Right renal pelvis (tissue), 4 donors: ENCODE results near the gene HMCN2. TPM values are rescaled to one million over a fixed set of nuclear protein-coding genes. Genes with fewer than 3 reads are reported as not detected.

Experiments
- DNase-seq, 4 donors: peaks; one replicate each; pipeline ENCODE4 v3.0.0-alpha.2; 2013; ENCODE audit warnings: low read depth in 4 of 4, low spot score in 3 of 4, missing footprints in 1 of 4
- polyA plus RNA-seq, 4 donors: library from polyadenylated mRNA; unstranded; fragments of 120-200 nt; gene quantifications; one replicate each; pipeline ENCODE4 v1.2.1, GENCODE V29; 2013; ENCODE audit not compliant: insufficient read length in 4 of 4

HMCN2 gene
- polyA plus RNA-seq, 4 donors = 0.50 to 1.6 (median 0.79) TPM

DNA sequence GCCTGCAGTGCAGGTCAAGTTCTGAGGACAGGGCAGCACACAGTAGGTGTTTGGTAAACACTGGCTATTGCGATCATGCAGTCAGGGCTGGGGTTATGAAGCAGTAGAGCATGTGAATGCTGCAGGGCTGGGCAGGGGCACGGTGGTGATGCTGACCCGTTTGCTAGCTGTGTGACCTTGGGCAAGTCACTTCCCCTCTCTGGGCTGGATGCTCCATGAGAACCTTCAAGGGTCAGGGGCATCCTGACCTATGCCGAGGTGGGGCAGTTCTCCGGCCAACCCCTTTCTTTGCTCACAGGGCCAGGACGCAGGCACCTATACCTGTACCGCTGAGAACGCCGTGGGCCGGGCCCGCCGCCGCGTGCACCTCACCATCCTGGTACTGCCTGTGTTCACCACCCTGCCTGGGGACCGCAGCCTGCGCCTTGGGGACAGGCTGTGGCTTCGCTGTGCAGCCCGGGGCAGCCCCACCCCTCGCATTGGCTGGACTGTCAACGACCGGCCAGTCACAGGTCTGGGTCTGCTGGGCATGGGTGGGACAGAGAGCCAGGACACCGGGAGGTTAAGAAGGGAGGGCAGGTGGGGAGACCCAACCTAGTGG, 140.2 kb downstream of the HMCN2 start:
- DNase-seq = no peak

DNA sequence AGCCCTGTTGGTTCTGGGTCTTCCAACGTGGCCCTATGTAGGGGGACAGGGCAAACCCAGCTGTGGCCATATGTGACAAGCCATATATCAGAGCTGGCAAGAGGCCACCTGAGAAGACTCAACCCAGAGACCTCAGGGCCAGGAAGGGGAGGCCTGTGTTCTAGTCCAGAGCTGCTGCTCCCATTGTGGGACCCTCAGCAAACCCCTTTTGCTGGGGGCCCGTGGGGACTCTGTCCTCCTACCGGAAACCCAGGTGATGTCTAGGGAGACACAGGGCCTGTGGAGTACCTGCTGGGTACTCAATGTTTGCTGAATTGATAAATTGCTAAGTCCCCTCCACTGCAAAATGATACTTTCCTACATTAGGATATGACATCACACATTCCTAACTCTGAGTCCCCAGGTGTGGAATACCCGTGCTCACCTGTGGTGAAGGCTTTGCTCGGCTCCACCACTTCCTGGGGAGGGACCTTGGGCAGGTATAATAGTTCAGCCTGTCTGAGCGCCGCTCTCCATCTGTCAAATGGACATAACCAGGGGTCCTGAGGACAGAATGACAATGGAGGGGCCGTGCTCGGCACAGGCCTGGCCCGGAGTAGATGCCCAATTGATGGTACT, 140.8 kb downstream of the HMCN2 start:
- DNase-seq = no peak

DNA sequence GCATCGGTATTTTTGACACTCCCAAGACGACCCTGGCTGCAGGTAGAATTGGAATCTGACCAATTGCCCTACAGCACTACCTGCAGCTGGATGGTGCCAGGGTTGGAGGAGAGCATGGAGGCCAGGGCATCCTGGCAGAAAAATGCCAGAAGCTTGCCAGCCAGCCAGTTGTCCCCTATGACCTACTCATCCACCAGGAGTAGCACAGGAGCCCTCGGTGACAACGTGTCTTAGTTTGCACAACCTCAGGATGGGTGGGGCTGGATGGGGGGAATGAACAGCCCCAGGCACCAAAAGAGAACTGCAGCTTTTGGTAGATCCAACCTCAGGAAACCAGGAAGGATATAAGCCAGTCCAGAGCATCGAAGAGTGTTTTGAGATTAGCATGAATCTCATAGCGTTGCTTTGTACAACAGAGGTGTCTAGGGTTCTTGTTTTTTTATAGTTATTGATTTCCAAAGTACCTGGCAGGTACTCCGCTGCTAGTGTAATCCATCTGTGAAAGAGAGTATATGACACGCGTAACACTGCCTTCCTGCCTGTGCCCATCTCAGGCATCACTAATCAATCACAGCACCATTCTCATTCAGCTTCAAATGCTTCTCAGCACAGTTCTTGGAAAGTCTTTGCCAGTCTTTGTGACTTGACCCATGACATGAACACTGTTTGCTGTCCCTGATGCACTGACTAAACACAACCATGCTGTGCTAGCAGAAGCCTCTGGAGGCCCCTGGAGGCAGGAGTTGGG, 142.5 kb downstream of the HMCN2 start:
- DNase-seq = no peak

DNA sequence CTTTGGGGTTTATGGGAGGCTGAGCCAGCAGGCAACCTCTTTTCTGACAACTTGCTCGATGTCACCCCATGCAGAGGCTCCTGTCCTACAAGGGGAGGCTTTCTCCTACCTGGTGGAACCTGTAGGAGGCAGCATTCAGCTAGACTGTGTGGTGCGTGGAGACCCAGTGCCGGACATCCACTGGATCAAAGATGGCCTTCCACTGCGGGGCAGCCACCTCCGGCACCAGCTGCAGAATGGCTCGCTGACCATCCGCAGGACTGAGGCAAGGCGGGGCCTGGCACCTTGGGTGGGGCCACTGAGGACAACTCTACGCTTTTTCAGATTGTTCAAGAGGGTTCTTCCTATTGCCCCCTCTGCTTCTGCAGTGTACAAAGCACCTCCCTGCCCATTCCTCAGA, 143.1 kb downstream of the HMCN2 start:
- DNase-seq = no peak

DNA sequence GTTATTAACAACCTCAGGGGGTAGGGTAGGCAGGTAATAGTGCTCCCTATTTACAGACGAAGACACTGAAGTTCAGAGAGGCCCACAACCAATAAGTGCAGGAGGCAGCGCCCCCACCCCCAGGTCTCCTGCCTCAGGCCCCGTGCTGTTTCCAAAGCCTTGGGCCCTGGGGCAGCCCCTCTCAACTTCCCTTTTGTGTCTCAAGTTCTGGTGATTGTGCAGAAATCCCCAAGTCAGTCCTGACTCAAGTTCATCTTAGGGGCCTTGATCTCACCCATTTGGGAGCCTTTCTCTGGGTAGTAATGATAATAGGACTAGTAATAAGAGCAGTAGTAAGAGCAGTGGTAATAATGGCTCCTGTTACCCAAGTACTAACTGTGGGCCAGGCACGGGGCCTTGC, 143.7 kb downstream of the HMCN2 start:
- DNase-seq = no peak

DNA sequence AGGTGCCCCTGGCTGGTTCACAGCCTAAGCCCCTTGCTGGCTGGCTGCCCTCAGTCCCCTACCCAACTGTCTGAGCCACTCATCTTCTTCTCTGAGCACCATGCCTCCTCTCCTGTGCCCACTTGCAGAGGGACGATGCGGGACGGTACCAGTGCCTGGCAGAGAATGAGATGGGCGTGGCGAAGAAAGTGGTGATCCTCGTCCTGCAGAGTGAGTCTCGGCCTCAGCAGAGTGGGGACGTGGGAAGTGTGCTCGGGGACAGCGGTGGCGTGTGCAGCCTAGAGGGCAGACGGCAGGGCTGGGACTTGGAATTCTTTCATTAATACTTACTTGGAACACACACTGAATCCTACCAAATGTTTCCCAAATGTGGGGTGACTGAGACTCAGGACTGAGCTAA, 144.9 kb downstream of the HMCN2 start:
- DNase-seq = no peak

DNA sequence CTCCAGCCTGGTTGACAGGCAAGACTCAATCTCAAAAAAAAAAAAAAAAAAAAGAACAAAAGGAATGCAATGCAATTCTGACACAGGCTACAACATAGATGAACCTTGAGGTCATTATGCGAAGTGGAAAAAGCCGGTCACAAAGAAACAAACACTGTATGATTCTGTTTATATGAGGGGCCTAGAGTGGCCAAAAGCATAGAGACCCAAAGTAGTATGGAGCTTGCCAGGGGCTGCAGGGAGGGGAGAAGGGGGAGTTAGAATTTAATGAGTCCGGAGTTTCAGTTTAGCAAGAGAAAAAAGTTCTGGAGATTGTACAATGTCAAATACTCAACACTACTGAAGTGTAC, 146.0 kb downstream of the HMCN2 start:
- no peak for DNase-seq

DNA sequence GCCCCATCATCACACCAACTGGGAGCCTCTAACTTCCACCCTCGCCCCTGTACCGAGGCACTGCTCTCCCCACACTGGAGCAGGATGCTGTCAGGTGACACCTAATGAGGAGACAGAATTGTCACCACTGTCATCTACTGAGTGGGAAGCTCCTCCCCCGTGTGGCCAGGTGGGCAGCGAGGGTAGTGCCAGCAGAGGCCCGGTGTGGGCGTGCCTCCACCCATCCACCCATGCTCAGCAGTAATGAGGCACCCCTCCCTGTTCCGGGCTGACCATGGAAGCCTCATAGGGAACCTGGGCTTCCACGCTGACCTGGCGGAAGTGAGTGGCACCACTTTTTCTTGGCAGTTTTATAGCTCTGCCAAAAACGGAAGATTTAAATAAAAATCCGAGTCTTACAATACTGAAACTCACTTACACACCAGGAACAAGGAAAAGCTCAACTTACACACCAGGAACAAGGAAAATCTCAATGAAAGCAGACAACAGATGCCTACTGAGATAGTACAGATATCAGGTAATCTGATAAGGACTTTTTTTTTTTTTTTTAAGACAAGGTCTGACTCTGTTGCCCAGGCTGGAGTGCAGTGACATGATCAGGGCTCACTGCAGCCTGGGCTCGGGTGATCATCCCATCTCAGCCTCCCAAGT, 148.6 kb downstream of the HMCN2 start:
- no peak for DNase-seq

DNA sequence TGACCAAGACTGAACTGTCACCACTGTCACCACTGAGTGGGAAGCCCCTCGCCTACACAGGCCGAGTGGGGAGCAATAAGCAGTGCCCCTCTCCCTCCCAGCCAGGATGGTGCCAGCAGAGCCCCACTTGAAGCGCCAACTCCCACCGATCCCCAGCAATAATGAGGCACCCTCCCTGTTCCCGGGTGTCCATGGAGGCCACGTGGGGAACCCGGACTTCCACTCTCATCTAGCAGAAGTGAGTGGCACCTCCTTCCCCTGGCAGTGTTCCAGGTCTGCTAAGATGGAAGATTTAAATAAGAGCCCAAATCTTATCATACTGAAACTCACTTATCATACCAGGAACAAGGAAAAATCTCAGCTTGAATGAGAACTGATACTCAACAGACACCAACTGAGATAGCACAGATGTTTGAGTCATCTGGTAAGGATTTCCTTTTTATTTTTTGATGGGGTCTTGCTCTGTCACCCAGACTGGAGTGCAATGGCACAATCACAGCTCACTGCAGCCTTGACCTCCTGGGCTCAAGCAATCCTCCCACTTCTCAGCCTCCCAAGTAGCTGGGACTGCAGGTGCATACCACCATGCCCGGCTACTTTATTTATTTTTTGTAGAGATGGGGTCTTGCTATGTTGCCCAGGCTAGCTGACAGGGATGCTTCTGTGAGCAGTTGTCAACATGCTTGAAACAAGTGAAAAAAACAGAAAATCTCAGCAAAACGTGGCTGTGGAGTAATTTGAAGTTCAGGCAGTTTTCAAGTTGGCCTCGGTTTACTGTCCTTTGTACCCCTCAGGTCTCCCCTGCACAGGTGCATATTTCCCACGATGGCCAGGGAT, 149.6 kb downstream of the HMCN2 start:
- DNase-seq = no peak

DNA sequence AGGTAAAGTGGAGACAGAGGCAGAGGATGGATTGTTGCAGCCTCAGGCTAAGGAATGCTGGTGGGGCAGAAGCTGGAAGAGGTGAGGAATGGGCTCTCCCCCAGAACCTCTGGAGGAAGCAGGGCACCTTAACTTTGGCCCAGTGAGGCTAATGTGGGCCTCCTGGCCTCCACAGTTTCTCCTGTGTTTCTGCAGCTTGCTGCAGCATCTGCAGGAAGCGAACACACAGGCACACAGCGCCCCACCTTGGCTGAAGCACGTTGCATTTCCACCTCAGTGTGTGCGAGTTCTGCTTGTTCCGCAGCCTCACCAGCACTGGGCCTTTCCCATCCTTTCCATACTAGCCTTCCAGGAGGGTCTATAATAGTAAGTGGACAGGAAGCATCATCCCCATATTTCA, 152.0 kb downstream of the HMCN2 start:
- DNase-seq = no peak

DNA sequence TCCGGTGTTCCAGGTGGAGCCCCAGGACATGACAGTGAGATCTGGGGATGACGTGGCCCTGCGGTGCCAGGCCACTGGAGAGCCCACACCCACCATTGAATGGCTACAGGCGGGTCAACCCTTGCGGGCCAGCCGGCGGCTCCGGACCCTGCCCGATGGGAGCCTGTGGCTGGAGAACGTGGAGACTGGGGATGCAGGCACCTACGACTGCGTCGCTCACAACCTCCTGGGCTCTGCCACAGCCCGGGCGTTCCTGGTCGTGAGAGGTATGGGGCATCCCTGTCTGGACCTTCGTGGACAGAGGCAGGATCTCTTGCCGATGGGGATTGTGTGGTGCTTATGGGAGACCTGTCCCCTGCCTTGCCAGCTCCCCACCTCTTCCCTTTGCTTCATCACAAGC, 153.2 kb downstream of the HMCN2 start:
- no peak for DNase-seq

DNA sequence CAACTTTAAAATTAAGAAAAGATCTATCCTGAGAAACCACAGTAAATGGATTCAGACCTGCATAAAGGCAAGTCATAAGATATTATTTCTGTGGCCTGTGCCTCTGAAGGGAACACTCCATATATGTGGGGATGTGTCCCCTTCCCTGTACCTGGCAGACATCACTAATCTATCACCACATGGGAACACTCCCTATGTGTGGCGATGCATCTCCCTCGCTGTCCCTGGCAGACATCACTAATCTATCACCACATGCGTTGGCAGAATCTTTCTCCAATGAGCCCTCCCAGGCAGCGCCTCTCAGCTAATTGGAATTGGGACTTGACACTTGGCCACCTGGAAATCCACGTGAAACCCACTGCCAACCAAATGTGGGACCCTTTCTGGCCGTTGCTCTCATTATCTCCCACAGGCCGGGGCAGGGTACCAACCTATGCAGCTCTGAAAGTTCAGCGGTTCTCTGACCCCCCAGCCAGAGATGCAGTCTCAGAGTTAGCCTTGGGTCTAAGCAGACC, 154.0 kb downstream of the HMCN2 start:
- DNase-seq = no peak

DNA sequence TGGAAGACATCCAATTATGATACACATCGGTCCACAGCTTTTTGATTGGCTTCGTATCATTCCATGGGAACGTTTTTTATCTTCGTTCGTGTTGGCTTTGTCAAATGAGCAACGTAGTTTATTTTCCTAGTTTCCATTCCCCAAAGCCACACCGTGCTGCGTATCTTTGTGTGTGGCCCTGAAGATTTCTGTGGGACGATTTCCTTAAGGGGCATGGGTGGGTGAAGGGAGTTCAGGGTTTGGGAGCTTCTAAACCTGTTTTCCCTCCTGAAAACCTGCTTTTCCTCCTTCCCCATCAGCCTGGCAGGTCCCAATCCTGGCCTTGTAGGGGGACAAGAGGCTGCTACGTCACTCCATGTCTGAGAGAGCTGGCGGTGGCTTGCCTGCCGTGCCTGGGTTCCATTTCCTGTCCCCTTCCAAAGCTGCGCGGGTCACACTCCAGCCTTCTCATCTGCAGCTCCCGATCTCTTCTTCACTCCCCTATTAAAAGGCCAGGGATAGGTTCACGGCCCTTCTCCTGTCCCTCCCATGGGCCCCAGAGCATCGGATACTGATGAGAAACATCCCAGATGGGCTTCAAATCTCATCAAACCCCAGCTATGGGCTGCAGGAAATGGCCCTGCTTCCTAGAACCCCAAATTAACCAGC, 155.7 kb downstream of the HMCN2 start:
- no peak for DNase-seq

DNA sequence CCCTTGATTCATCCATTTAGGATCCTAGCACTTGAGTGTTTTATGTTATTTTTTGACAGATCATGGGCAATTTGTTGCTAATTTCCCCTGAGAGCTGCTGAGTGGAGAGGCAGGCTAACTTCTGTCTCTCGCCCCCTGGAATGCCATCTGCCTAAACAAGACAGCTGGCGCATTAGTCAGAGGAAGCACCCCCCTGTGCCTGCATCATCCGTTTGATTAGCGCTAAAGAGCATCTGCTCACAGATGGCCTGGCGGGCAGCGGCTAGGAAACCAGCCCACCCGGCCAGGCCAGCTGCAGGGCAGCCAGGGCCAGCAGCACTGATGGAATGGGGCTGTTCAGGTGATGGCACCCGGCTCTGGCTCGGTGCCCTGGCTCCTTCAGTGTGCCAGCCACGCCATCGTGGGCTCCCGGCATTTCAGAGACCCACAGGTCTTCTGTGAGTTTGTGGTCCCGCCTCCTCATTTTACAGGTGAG, 156.3 kb downstream of the HMCN2 start:
- no peak for DNase-seq

DNA sequence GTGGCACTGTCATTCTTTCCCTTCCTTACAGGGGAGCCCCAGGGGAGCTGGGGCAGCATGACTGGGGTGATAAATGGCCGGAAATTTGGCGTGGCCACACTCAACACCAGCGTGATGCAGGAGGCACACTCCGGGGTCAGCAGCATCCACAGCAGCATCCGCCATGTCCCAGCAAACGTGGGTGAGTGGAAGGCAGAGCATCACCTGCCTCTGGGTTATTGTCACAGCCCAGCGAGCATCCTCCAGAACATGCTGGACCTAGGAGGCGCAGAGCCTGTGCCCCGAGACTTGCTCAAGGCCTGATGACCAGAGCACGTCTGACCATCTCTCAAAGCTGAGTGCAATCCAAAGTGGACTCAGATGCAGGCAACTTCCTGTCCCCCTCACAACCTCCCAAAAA, 157.0 kb downstream of the HMCN2 start:
- no peak for DNase-seq

DNA sequence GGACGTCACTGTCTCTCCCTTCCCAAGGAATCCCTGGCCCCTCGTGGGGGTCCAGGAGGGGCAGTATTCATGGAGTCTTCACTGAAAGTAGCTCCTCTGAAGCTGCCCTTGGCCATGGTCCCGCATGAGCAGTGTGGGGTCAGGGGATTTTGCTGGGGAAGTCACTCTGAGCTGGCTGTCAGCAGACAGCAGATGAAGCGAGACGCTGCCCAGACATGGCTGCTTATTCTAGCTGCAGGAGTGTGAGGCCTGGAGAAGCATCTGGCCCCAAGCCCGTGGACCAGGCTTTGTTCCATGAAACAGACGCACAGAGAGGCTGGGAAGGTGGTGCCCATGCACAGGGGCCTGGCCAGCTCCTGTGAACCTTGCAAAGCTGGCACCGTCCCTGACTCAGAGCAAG, 157.7 kb downstream of the HMCN2 start:
- no peak for DNase-seq

DNA sequence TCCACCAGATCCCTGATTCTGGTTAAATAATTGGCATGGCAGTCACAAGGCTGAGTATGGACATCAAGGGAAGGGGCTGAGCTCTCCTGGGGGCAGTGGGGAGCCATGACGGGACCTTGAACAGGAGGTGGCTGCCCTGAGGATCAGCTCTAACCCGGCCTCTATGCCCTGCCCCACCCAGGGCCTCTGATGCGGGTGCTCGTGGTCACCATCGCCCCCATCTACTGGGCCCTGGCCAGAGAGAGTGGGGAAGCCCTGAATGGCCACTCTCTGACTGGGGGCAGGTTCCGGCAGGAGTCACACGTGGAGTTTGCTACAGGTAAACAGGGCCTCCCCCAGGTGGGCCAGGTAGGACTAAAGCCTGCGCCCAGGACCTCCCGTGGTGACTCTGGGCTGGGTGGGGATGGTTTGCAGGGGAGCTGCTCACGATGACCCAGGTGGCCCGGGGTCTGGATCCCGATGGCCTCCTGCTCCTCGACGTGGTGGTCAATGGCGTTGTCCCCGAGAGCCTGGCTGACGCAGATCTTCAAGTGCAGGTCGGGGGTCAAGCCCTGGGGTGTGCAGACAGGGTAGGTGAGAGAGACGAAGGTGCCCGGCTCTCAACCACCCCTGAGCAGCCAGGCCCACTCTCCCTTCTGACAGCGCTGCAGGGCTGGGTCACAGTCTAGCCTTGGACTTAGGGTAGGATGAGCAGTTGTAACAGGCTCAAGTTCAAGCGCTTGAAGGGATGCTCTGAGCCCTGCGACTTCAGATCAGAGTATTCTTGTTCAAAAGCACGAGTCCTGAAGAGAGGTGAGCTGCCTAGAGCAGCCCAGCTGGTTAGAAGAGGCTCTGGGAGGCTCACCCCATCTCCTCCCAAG, 159.3 kb downstream of the HMCN2 start:
- DNase-seq = no peak

DNA sequence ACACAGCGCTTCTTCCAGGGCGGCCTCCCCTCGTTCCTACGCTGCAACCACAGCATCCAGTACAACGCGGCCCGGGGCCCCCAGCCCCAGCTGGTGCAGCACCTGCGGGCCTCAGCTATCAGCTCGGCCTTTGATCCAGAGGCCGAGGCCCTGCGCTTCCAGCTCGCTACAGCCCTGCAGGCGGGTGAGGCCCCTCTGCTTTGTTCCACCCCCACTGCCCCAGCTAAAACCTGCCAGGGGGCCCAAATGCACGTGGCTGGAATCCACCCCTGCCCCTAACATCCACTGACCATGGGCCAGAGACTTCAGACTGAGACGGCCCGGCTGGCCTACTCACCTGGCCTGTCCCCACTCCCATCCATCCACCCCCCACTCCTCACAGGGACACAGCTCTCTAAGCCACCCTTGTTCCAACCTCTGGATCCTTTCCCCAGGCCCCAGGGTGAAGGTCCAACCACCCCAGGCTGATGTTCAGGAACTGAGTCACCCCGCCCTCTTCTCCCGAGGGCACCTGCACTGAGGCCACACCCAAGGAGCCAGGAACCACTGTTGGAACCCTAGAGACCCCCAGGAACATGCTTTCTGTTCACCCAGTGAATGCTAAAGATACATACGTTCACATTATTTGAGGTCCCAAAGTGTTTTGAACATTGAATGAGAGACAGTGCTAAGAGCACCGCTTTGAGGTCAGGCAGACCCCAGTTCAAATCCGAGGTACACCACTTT, 160.3 kb downstream of the HMCN2 start:
- no peak for DNase-seq

DNA sequence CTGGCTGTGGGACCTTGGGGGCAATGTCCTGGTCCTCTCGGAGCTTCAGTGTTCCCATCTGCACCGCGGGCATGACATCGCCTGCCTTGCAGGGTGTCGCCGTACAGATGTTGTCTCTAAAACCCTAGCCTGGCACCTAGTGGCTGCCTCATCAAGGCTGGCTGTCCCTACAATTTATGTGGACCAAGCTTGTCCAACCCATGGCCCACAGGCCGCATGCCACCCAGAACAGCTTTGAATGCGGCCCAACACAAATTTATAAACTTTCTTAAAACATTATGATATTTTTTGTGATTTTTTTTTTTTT, 160.9 kb downstream of the HMCN2 start:
- no peak for DNase-seq
